ENCODE results near the gene MZT2B.
"Not testable (repeated sequence)": the region's sequence is repeated elsewhere in the genome, so short reads cannot be mapped to it uniquely, and the experiment has no call there.

The MZT2B gene

DNA sequence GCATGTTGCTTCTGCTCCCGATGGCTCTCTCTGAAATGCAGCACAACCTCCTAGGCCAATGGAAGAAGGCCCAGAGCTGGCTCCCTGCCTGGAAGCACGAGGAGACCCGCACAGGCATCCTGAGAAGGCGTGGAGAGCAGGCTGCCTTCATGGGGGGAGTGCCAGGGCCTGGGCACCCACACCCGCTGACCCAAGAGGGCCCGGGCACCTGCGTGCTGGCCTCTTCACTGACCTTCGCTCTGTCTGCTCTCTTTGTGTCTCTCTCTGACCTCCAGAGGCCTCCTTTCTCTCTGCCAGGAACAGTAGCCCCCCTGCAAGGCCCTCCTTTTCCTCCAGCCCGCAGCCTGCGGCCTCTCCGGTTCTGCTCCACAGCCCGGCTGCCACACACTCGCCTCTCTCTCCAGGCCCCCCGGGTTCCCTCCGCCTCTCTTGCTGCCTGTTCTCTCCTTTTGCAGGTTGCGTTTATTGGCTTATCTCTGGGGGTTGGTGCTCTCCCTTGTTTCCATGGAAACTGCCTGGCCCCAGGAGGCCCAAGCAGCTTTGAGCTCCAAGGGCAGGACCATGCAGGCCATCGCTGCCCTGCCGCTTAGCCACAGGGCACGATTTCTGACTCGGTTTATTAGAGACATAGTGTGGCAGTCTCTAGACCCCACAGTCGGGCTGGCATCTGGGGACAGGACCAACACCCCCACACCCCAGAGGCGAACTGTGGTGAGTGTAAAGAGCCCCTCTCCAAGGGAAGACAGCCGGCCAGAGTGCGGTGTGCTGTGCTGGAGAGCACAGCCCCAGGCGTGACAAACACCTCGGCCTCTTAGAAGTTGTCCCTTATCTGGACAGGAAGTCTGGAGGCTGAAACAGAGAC lies 1.7 kb downstream of the MZT2B start:
- TF ChIP-seq, protein P1, sequence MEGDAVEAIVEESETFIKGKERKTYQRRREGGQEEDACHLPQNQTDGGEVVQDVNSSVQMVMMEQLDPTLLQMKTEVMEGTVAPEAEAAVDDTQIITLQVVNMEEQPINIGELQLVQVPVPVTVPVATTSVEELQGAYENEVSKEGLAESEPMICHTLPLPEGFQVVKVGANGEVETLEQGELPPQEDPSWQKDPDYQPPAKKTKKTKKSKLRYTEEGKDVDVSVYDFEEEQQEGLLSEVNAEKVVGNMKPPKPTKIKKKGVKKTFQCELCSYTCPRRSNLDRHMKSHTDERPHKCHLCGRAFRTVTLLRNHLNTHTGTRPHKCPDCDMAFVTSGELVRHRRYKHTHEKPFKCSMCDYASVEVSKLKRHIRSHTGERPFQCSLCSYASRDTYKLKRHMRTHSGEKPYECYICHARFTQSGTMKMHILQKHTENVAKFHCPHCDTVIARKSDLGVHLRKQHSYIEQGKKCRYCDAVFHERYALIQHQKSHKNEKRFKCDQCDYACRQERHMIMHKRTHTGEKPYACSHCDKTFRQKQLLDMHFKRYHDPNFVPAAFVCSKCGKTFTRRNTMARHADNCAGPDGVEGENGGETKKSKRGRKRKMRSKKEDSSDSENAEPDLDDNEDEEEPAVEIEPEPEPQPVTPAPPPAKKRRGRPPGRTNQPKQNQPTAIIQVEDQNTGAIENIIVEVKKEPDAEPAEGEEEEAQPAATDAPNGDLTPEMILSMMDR (IDR thresholded peaks at IDR 0.05; ENCODE audit: low read length, missing control alignments) = no peak
- DNase-seq (ENCODE audit: low read depth) = peak; percentile 31
- peak overlapping the region; percentile 58 for H3K4me3 ChIP-seq (replicated peaks; ENCODE audit: low read depth, low read length)

DNA sequence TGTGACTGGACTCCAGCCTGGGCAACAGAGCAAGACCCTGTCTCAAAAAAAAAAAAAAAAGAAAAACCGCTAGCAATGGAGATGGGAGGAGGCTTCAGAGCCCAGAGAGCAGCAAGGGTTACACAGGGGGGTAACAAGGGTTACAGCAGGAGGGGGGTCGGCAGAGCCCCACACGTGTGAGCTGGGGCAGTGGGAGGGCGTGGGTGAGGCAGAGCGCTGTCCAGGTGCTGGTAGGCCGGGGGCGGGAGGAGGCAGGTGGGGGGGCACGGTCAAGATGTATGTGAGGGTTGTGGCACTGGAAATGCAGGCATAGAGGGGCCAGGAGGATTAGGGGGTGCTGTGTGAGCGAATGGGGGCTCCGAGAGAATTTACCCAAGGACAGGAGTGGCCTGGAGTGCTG lies 3.4 kb downstream of the MZT2B start:
- TF ChIP-seq, protein P1 (IDR thresholded peaks at IDR 0.05; ENCODE audit: low read length, missing control alignments) = no peak
- no peak overlapping the region for H3K4me3 ChIP-seq (replicated peaks; ENCODE audit: low read depth, low read length)
- DNase-seq (ENCODE audit: low read depth) = no peak

DNA sequence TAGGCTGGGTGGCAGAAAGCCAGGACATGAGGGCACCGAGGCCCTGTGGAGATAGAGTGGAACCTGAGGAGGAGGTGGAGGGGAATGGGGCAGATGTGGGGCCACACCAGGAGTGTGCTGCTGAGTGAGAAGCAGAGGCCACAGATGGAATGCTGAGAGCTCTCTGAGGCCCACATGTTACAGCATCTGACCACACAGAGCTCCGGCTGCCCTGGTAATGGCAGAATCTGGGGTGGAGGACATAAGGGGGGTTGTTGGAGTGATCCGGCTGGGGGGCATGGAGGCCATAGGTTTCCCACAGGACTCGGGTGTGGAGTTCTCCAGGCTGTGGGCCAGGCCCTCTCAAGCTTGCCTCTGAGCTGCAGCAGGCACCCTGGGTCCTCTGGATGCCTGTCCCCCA lies 3.8 kb downstream of the MZT2B start:
- TF ChIP-seq, protein P1 (IDR thresholded peaks at IDR 0.05; ENCODE audit: low read length, missing control alignments) = no peak
- H3K4me3 ChIP-seq (replicated peaks; ENCODE audit: low read depth, low read length) = no peak overlapping the region
- DNase-seq (ENCODE audit: low read depth) = no peak

DNA sequence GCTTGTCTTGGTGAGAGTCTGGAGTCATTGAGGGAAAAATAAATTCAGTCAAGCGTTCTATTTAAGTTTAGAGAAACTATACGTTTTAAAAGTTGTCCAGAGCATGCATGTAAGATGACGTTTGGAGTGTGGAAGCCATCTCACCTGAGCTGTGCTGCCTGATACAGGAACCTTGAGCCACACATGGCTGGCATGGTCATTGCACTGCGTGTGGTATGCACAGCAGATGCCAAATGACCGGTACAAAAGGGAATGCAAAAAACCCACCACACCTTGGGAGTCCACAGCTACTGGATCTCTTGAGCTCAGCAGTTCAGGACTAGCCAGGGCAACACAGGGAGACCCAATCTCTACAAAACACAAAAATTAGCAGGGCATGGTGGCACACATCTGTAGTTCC lies 4.3 kb downstream of the MZT2B start:
- DNase-seq (ENCODE audit: low read depth) = no peak
- TF ChIP-seq, protein P1 (IDR thresholded peaks at IDR 0.05; ENCODE audit: low read length, missing control alignments) = no peak
- no peak overlapping the region for H3K4me3 ChIP-seq (replicated peaks; ENCODE audit: low read depth, low read length)

DNA sequence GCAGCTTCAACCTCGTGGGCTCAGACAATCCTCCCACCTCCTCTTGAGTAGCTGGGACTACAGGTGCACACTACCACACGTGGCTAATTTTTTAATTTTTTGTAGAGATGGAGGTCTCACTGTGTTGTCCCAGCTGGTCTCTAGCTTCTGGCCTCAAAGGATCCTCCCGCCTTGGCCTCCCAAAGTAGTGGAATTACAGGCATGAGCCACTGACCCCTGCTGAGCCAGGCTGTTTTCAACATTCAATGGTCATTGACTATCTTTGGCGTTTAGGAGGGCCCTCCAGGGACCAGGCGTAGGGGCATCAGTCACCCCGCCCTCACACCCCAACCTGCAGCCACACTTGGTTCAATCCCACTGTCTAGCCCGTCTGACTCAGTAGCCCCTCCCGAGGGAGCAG lies 5.2 kb downstream of the MZT2B start:
- TF ChIP-seq, protein P1 (IDR thresholded peaks at IDR 0.05; ENCODE audit: low read length, missing control alignments) = no peak
- no peak overlapping the region for H3K4me3 ChIP-seq (replicated peaks; ENCODE audit: low read depth, low read length)
- no peak for DNase-seq (ENCODE audit: low read depth)

DNA sequence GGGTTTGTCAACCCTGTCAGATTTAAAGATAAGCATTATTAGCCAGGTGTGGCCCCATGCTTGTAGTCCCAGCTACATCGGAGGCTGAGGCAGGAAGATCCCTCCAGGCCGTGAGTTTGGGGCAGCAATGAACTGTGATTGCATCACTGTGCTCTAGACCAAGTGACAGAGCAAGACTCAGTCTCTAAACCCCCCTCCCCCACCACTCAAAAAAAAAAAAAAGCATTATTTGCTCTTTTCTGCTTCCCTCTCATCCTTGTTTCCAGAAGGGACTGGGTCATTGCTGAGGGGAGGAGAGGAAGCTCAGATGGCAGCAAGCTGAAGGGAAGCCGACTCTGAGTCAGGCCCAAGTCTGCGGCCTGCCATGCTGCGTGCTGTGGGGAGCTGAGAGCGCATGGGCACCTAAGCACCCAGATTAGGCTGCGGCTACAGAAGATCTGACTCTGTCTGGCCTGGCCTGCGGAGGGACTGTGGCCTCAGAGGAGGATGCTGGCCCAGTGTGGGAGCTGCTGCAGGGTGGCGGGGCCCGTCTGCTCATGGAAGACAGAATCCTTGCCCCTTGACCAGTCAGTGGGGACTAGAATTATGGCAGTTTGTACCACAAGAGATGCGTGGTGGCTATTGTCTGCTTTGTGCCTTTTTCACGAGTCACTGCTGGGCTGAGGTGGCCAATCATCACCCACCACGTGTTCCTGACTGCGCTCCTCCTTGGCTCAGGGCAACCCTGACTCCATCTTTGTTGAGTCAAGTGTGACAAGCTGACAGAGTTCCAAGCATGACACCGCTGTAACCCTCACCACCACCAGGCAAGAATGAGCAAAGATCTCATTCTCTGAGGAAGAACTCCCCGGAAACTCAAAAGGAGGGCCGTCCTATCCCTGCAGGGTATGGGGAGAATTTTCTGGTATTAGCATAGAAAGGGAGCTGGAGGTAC lies 6.1 kb downstream of the MZT2B start:
- DNase-seq (ENCODE audit: low read depth); H3K4me3 ChIP-seq (replicated peaks; ENCODE audit: low read depth, low read length): not testable (repeated sequence)

DNA sequence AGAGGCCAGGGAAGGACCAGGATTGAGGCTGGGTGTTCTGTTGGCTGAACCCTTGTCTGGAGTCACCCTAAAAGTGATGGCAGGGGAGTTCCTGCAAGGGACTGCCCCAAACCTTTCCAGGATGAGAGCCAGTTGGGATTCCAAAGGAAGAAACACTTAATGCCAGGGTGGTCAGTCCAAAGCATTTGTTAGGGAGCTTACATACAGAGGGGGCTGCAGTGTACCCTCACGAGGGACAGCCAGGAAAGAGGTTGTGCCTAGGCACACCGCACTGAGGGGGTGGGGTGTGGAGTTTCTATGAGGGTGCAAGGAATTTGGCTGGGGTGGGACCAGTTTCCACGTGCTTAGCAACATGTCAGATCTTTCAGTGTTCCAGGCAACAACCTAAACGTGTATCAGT lies 6.9 kb downstream of the MZT2B start:
- not testable (repeated sequence) for DNase-seq (ENCODE audit: low read depth)

More for the DNA sequence above, 6.9 kb downstream of the MZT2B start:
- not testable (repeated sequence) for H3K4me3 ChIP-seq (replicated peaks; ENCODE audit: low read depth, low read length)
